Measurements from ENCODE around the gene CRMP1. TPM values are rescaled to one million over a fixed set of nuclear protein-coding genes. Genes with fewer than 3 reads are reported as not detected.
A peak's percentile ranks its signal among the peaks of the same experiment; 100 is the strongest.

The CRMP1 gene
- total RNA-seq, 1 experiment from 2014 or later: 0.05 TPM

DNA sequence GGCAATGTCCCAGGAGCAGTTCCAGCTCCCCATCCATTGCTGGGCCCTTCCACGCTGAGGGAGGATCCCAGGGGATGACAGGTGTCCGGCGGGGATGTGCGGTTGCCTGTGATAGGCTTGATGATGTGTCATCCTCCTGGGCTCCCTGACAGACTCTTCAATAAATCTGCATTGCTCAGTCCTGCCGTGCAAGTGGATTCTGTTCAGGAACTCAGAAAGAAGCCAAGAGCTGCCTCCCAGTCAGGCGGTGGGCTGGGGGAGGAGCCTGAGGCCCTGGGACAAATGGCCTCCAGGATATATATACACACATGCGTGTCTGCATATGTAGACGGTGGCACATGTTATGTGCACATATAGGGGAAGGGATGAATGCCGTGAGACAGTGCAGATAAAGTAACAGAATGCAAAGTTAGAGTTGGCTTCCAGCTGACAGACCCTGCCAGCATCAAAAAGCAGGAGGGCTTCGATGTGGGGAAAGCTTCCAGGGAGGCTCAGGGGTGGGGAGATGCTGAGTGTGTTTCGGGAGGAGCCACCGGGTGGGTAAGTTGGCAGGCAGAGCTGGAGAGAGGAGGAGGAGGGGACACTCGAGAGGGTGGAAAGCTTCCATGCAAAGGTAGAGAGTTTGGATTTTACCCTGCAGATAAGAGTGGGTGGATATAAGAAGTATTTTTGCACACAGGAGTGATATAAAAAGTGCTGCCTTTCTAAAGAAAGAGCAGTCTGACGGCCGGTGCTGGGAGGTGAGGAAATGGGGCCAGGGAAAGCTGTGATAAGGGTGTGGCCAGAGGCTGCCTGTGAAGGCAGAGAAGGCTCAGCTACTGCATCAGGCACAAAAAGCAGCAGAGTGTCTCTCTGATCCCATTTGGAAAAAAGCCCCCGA, 28.5 kb upstream of the CRMP1 start:
- peak; percentile 3 for DNase-seq (ENCODE audit: low read depth)

DNA sequence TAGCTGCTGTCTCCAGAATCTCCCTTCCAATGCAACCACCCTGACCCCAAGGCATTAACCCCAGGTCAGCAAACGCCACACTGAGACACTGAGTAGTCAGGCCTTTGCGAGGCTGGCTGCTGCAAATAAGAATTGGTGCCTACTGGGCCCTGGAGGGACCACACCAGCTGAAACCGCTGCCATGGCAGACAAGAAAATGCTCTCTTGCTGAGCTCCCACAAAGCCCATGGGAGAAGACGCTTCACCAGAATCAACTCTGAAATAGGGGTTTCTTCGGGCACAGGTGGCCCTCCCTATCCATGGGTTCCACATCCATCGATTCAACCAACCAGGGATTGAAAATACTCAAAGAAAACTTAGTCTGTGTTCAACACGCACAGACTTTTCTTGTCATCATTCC, 26.7 kb upstream of the CRMP1 start:
- DNase-seq (ENCODE audit: low read depth): no peak

- no peak for DNase-seq (ENCODE audit: low read depth)
These were observed 26.2 kb upstream of the CRMP1 start for GRCh38 chr4:5919044-5919443.

- DNase-seq (ENCODE audit: low read depth): no peak
These were observed 25.6 kb upstream of the CRMP1 start for GRCh38 chr4:5918331-5918985.

DNA sequence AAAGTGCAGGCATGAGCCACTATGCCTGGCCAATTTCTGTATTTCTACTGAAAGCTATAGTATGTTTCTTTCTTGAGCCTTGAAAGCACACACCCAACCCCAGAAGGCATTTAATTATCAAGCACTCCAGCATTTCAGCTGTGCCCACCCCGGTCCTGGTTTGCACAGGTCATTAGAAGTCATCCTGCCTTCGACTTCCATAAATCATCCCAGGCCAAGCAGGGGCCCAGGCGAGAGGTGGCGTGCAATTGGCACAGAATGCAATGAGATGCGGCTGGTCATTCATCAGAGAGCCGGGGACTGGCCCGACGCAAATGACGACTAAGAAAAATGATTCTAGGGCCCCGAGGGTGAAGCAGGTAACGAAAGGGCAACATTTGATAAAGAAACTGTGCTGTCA, 24.8 kb upstream of the CRMP1 start:
- no peak for DNase-seq (ENCODE audit: low read depth)

DNA sequence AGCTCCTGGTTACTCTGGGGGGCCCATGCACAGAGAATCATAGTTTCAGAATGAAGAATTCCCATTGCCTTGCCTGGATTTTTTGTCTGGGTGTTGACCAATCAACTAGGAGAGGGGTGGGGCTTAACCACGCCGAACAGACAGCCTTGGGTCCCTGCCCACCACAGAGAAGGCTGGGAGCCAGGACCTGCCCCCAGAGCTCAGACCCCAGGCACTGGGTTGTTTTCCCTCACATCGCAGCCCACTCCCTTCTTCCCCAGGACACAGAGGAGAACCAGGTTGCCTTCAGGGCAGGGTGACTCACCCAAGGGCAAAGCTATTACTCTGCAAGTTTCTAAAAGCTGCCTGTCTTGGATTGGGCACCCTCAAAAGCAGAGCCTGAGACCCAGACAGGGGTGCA, 23.3 kb upstream of the CRMP1 start:
- DNase-seq (ENCODE audit: low read depth): no peak

DNA sequence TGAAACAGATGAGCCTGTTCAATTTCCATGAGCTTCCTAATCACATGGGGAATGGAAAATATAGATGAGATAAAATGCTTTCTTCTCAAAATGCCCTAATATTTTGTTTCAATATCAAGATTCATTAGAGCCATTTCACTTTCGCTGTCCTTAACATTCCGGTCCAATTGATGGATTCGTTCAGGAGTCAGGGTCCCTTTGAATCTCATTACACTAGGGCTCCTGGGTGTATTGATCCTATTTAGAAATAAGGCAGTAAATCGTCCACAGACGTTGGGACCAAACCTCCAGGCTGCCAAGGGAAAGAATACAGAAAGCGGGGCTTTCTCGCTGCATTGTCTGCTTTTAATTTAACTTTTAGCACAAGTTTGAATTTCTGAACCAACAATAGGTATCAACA, 20.6 kb upstream of the CRMP1 start:
- DNase-seq (ENCODE audit: low read depth): no peak

- peak; percentile 11 for DNase-seq (ENCODE audit: low read depth)
These were observed 19.7 kb upstream of the CRMP1 start for GRCh38 chr4:5912614-5913019.

- no peak for DNase-seq (ENCODE audit: low read depth)
These were observed 16.1 kb upstream of the CRMP1 start for GRCh38 chr4:5908876-5909427.

- no peak for DNase-seq (ENCODE audit: low read depth)
These were observed 13.3 kb upstream of the CRMP1 start for GRCh38 chr4:5906191-5906590.

DNA sequence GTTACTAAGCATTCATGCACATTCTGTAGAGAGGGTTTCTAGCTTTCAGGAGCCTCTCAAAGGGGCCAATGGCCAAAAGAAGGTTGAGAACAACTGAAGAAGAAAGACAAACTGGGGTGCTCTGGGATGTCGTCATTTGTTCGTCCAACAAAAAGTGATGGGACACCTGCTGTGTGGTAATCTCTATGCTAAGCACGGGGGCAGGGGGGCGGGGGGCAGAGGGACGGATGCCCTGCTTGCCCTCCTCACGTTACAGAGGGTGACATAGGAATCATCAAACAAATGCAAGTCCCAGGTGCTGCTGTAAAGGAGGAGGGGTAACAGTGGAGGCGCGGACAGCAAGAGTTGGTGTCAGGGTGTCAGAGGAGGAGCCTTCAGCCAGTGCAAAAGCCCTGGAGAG, 12.8 kb upstream of the CRMP1 start:
- no peak for DNase-seq (ENCODE audit: low read depth)

GRCh38 chr4:5900844-5901243, 8.0 kb upstream of the CRMP1 start:
- no peak for DNase-seq (ENCODE audit: low read depth)

- no peak for DNase-seq (ENCODE audit: low read depth)
These were observed 7.0 kb upstream of the CRMP1 start for GRCh38 chr4:5899881-5900280.

DNA sequence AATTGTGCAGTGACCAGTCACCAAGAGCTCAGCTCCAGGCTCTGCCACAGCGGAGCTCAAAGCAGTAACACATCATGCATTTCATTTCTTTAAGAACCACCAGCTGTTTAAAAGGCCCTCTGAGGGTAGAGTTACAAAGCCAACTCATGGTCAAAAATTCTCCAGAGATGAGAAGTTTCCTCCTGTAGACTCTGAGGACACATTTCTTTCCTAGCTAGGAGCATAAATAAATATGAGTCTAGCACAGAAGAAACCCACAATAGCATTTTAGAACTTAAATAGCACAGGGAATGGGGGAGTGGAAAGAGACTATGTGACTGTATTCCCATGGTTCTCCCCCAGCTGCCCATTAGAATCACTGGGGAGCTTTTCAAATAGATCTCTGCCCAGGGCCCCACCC, 6.5 kb upstream of the CRMP1 start:
- no peak for DNase-seq (ENCODE audit: low read depth)

- DNase-seq (ENCODE audit: low read depth): no peak
These were observed 4.8 kb upstream of the CRMP1 start for GRCh38 chr4:5897674-5898073.

DNA sequence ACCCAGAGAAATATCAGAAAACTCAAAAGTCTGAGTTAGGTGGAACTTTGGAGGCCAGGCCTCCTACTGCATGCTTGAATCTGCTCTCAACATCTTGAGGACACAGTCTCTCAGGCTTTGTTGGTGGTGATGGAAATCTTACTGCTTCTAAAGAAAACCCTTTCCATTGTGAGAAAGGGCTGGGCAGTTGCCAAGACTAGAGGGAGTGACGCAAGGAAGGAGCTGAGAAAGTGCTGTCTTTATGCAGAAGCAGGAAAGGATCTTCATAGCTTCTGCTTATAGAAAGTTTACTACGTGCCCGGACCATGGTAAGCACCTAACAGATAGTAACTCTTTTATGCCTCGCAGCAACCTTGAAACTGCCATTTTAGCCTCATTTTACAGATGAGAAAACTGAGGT, 2.4 kb upstream of the CRMP1 start:
- no peak for DNase-seq (ENCODE audit: low read depth)

DNA sequence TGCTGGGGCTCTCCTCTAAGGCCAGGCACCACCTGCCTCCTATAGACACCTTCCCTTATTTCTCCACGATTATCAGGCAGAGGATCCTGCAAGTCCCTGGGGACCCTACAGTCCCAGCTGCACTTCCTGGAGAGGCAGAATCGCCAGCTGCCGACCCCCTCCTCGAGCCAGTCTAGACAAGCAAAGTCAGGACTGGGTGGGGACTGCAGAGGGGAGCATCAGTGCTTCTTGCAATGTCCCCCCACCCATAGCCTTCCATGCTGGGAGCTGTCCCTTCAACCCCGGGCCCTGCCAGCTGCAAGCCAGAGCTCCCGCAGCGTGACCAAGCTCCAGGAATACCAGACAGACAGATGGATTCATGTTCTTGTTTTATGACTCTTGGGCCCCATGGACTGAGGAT, 1.4 kb upstream of the CRMP1 start:
- DNase-seq (ENCODE audit: low read depth): no peak

DNA sequence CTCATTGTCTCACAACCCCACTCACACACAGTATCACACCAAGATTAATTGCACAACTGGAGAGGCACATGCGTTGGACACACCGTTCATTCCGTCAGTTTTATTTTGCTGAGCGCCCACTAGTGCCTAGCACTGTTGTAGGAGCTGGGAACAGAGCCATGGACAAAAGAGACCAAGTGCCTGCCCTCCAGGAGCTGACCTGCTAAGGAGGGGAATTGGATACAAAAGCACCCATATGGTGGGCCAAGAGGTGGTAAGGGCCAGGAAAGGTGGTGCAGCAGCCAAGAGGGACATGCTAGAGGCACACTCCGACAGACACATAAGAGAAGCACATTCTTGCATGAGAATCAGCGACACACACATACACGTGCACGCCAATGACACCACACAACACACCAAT, 705 bp upstream of the CRMP1 start:
- DNase-seq (ENCODE audit: low read depth): no peak

DNA sequence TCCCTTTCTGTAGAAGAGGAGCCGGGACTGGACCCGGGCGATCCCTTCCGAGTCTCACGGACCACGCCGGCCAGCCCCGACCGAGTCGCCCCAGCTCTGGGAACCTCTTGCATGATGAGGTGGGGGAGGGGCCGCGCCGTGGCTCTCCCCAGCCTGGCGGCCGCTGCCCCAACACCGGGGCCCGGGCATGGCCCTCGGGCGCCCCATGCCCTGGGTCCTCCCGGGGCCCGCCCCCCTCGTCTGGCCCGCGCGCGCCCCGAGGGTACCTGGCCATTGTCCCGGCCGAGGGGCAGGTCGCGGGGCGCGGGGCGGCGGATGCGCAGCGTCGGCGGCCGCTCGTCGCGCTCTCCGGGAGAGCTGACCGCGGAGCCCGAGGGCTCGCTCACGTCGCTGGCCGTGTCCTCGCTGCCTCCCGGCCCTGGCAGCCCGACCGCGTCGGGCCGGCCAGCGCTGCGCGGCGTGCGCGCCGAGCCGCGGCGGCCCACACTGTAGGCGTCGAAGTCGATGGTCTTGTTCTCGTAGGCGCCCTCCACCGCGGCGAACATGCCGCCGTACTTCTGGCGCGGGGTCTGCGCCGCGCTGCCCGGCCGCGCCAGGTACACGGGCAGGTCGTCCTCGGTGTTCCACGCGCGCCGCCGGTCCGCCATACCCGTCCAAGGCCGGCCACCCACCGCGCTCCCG, 423 bp downstream of the CRMP1 start:
- no peak for DNase-seq (ENCODE audit: low read depth)

DNA sequence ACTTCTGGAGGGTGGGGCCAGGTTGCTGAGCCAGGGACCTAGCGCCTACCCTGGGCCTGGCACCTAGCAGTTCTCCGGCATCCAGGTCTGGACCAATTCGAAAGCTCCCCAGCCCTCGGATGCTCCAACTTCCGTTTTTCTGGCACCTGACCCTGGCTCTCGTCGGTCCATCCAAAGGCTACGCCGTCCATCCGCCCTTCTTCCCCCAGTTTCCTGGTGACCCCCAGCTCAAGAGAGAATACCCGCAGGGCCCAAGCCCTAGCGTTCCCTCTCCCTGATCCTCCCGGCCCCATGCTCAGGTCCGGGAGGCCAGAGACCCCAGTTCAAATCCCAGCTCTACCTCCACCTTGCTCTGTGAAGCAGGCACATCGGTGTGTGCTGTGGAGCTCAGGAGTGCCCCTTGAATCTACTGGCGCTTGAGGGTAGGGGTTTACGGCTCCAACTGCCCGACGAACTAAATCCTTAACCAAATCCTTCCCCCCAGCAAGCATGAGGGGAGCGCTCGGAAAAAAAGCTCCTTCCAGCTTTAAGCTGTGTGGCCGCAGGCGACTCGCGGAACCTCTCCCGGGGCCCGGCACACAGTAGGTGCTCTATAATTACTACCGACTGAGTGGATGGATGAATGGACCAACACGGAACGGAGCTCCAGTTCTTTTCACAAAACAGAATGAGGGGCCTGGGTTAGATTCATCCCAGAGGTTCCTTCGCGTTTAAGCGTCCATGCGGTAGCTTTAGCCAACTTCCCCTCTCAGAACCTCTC, 1.1 kb downstream of the CRMP1 start:
- DNase-seq (ENCODE audit: low read depth): no peak

DNA sequence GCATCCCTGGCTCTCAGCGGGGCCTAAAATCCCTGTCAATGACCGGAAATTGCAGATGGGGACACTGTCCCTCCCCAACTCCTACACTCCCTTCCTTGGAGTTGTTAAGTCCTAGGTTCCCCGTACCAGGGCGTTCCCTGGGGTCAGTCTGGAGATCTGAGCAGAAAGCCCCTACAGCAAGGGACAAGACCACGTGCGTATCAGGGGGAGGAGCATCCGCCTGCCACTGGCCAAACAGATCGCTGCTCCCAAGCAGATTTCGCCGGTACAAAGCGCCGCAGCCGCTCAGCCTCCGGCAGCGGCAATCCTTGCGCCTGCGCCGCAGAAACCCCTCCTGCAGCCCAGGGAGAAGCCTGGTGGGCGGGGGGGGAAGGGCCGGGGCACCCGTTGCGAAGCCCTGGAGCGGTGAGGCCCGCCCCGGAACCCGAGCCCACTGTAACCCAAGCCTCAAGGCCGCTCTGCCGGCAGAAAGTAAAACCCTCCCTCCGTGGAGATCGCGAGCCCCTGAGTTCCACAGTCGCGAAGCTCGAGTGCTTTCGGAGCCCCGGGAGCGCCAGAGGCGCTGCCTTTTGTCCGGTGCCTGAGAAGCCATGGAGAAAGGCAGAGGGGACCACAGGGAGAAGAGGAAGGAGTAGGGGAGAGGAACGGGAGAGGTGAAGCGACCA, 2.7 kb downstream of the CRMP1 start:
- no peak for DNase-seq (ENCODE audit: low read depth)
